ENCODE measurements around the gene EPHA1.
"Not testable (repeated sequence)": the region's sequence is repeated elsewhere in the genome, so short reads cannot be mapped to it uniquely, and the experiment has no call there.

Gene EPHA1

DNA sequence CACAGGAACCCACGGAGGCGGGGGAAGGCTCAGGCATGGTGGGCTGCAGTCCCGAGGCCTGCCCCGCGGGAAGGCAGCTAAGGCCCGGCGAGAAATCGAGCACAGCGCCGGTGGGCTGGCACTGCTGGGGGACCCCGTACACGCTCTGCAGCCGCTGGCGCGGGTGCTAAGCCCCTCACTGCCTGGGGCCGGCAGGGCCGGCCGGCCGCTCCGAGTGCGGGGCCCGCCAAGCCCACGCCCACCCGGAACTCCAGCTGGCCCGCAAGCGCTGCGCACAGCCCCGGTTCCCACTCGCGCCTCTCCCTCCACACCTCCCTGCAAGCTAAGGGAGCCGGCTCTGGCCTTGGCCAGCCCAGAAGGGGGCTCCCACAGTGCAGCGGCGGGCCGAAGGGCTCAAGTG, 15.8 kb upstream of the EPHA1 start:
- not testable (repeated sequence) for H3K27ac Mint-ChIP-seq (ENCODE audit: low read depth)

DNA sequence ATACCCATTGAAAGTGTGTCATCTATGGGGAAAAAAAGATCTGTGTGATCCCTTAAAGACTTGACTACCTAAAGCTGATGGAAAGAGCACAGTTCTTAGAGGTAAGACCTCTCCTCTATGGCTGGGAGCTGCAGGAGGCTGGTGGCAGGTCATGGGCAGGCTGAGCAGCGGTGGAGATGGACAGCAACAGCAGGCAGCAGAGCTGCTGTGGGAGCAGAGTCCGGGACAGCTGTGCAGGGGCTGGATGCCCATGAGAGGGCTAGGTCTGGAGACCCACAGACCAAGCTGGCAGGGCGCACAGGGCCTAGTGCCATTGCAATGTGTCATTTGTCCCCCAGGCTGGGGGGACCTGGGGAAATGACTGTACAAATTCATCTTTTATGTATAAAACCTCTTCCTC, 13.4 kb upstream of the EPHA1 start:
- H3K27me3 Mint-ChIP-seq: no peaks in the 10 kb centered on the region
- DNase-seq (ENCODE audit: low spot score in 2 of 2) (no peak), ATAC-seq (replicated peaks; ENCODE audit: extremely low read depth, poor library complexity, severe bottlenecking) (no peak)
- no peaks in the 10 kb centered on the region for H3K4me1 Mint-ChIP-seq
- no peaks in the 10 kb centered on the region for H3K9me3 Mint-ChIP-seq
- no peak overlapping the region for H3K27ac Mint-ChIP-seq (ENCODE audit: low read depth)
- H3K4me3 Mint-ChIP-seq: no peak overlapping the region
- peaks cover 2% of the 10 kb centered on the region for H3K36me3 Mint-ChIP-seq (ENCODE audit: insufficient read depth)

More for the DNA sequence above, 15.8 kb upstream of the EPHA1 start:
- not testable (repeated sequence) for H3K4me1 Mint-ChIP-seq; H3K4me3 Mint-ChIP-seq; ATAC-seq (replicated peaks; ENCODE audit: extremely low read depth, poor library complexity, severe bottlenecking); H3K36me3 Mint-ChIP-seq (ENCODE audit: insufficient read depth); H3K9me3 Mint-ChIP-seq; DNase-seq (ENCODE audit: low spot score in 2 of 2); H3K27me3 Mint-ChIP-seq

DNA sequence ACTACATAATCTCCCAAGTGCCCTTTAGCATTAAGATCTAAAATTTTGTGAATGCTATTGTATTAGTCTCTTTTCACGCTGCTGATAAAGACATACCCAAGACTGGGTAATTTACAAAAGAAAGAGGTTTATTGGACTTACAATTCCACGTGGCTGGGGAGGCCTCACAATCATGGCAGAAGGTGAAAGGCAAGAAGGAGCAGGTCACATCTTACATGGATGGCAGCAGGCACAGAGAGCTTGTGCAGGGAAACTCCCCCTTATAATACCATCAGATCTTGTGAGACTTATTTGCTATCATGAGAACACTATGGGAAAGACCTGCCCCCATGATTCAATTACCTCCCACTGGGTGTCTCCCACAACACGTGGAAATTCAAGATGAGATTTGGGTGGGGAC, 12.0 kb upstream of the EPHA1 start:
- not testable (repeated sequence) for H3K4me3 Mint-ChIP-seq; H3K9me3 Mint-ChIP-seq; ATAC-seq (replicated peaks; ENCODE audit: extremely low read depth, poor library complexity, severe bottlenecking); H3K27me3 Mint-ChIP-seq; H3K27ac Mint-ChIP-seq (ENCODE audit: low read depth); H3K36me3 Mint-ChIP-seq (ENCODE audit: insufficient read depth); H3K4me1 Mint-ChIP-seq; DNase-seq (ENCODE audit: low spot score in 2 of 2)

DNA sequence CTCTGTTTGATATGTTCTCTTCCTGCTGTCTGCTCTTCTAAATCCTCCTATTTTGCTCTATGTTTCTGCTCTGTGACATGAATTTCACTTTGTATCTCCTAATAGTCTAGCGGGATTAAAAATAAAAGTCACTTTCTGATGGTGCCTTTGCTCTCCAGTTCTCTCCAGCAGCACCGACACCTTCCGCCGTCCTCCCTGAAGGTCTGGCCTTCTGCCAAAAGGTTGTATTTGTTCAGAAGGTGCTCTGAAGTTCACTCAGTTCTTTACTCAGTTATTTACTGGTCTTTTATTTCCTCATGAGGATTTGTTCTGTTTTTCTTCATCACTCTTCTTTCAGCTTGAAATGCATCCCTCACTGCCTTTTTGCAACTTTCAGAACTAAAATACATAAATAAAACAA, 11.2 kb upstream of the EPHA1 start:
- H3K4me3 Mint-ChIP-seq: no peak overlapping the region
- H3K27me3 Mint-ChIP-seq: peaks cover 14% of the 10 kb centered on the region
- DNase-seq (ENCODE audit: low spot score in 2 of 2) (no peak), ATAC-seq (replicated peaks; ENCODE audit: extremely low read depth, poor library complexity, severe bottlenecking) (no peak)
- no peak overlapping the region for H3K27ac Mint-ChIP-seq (ENCODE audit: low read depth)
- no peaks in the 10 kb centered on the region for H3K4me1 Mint-ChIP-seq
- peaks cover 2% of the 10 kb centered on the region for H3K36me3 Mint-ChIP-seq (ENCODE audit: insufficient read depth)
- H3K9me3 Mint-ChIP-seq: no peaks in the 10 kb centered on the region

DNA sequence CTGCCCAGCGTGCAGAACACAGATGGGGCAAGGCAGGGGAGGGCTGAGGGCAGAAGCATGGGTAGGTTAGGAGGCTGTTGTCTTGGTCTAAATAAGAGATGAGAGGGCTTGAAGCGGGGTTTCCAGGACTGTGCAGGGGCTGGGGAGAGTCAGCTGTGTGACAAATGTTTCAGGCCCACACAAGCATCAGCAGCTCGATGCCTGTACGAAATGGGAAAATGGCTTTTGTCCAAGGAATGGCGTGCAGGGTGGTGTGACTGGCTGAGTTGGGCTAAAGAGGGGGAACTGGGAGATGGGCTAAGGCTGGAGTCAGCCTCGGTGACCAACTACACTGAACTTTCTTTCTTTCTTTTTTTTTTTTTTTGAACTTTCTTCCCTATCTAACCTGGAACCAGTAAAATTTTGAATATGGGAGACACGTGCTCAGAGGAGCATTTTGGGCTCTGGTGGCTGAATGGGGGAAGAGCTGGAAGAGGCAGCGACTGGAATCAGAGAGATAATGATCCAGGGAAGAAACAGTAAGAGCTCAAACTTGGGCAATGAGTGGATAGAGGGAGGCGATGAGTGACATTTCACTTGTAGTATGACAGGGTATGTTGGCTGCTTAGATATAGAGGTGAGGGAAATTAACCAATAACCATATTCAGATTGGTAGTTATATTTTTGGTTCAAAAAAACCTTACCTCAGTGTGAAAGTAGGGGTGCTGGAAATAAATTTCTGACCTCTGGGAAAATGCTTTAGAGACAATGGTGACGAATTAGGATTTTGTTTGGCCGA, 10.2 kb upstream of the EPHA1 start:
- no peaks in the 10 kb centered on the region for H3K4me1 Mint-ChIP-seq
- peaks cover 19% of the 10 kb centered on the region for H3K27me3 Mint-ChIP-seq
- no peaks in the 10 kb centered on the region for H3K9me3 Mint-ChIP-seq
- H3K4me3 Mint-ChIP-seq: no peak overlapping the region
- peaks cover 2% of the 10 kb centered on the region for H3K36me3 Mint-ChIP-seq (ENCODE audit: insufficient read depth)
- DNase-seq (ENCODE audit: low spot score in 2 of 2): no peak
- no peak for ATAC-seq (replicated peaks; ENCODE audit: extremely low read depth, poor library complexity, severe bottlenecking)
- H3K27ac Mint-ChIP-seq (ENCODE audit: low read depth): no peak overlapping the region

DNA sequence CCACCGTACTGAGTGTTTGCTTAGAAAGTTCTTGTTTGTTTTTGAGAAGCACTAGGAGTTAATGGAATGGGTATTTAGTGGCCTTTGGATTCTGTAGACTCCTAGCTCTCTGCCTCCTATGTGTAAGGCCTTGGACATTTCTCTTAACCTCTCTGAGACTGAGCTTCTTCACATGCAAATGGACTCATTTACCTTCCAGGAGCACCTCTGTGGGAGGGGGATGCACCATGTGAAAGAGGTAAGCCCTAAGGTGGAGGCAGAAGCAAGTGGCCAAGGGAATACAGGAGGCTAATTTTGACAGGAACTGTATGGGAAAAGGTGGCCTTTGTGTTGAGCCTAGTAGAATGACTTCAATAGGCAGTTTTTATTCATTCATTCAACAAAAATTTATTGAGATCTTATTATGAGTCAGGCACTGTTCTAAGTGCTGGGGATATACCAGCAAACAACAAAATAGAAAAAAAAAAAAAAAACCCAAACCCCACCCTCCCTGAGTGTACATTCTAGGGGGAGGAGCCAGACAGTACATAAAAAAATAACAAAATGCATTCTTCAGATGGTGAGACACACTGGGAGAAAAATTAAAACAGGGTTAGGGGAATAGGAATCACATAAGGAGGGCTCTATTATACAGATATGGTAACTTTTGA, 9.2 kb upstream of the EPHA1 start:
- Mint-ChIP-seq H3K9me3 (no peaks in the 10 kb centered on the region), H3K36me3 (ENCODE audit: insufficient read depth) (peaks cover 2% of the 10 kb centered on the region), H3K4me3 (no peak overlapping the region), H3K27me3 (peaks cover 19% of the 10 kb centered on the region), H3K4me1 (no peaks in the 10 kb centered on the region), H3K27ac (ENCODE audit: low read depth) (no peak overlapping the region)
- DNase-seq (ENCODE audit: low spot score in 2 of 2) (no peak), ATAC-seq (replicated peaks; ENCODE audit: extremely low read depth, poor library complexity, severe bottlenecking) (no peak)

DNA sequence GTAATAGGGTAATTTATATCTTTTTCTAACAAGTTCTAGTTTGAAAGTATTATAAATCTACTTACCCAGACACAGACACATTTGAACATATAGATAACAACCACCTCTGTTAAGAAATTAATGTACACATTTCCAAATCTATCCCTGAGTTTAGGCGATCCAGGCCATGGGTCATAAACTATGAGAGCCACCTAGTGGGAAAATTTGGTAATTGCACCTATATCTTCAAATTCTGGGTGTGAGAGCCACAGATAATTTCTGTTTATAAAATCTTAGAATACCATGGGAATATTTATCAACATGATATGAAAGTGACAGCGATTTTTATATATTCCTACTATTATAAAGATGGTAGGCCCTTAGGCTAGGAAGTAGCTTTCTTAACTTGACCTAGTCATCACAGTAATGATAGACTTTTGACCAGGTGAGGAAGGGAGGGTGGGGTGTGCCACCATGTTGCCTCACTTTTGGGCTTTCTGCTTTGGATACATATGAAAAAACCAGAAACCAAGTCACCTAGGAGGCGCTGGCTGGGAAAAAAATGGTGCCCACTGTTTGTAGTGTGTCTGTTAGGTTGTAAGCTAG, 8.0 kb upstream of the EPHA1 start:
- DNase-seq (ENCODE audit: low spot score in 2 of 2): no peak
- peaks cover 2% of the 10 kb centered on the region for H3K36me3 Mint-ChIP-seq (ENCODE audit: insufficient read depth)
- H3K27ac Mint-ChIP-seq (ENCODE audit: low read depth): no peak overlapping the region
- H3K27me3 Mint-ChIP-seq: peaks cover 29% of the 10 kb centered on the region
- H3K9me3 Mint-ChIP-seq: no peaks in the 10 kb centered on the region
- no peak overlapping the region for H3K4me3 Mint-ChIP-seq
- no peak for ATAC-seq (replicated peaks; ENCODE audit: extremely low read depth, poor library complexity, severe bottlenecking)
- no peaks in the 10 kb centered on the region for H3K4me1 Mint-ChIP-seq

DNA sequence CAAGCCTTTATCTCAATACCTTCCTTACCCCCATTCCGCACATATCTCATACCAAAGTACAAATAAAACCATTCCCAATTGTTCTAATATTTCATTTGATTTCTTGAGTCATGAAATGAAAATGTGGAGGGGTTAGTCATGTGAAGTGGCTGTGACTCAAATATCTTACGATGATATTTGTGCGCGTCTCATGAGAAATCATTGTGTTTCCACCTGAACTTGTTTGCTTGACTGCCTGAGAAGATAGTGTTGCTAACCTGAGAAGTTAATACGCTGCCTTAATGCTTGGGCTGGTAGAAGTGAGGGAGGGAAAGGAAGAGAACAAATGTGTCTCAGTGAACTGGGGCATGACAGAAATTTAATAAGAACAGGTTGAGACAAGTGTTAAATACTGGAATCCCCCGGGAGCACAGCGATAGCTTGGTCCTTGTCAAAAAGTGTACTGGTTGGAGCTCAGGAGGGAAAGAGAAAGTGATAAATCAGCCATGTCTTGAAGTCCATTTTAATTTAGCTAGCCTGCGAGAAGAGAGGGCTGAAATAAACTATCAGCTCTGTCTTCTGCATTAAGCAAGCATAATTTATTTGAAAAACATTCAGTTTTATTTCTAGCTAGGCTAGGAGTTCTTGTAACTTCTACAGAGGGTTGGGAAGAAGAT, 7.2 kb upstream of the EPHA1 start:
- no peaks in the 10 kb centered on the region for H3K4me1 Mint-ChIP-seq
- peaks cover 37% of the 10 kb centered on the region for H3K27me3 Mint-ChIP-seq
- H3K4me3 Mint-ChIP-seq: no peak overlapping the region
- DNase-seq (ENCODE audit: low spot score in 2 of 2) (no peak), ATAC-seq (replicated peaks; ENCODE audit: extremely low read depth, poor library complexity, severe bottlenecking) (no peak)
- no peaks in the 10 kb centered on the region for H3K9me3 Mint-ChIP-seq
- no peak overlapping the region for H3K27ac Mint-ChIP-seq (ENCODE audit: low read depth)
- H3K36me3 Mint-ChIP-seq (ENCODE audit: insufficient read depth): peaks cover 2% of the 10 kb centered on the region

DNA sequence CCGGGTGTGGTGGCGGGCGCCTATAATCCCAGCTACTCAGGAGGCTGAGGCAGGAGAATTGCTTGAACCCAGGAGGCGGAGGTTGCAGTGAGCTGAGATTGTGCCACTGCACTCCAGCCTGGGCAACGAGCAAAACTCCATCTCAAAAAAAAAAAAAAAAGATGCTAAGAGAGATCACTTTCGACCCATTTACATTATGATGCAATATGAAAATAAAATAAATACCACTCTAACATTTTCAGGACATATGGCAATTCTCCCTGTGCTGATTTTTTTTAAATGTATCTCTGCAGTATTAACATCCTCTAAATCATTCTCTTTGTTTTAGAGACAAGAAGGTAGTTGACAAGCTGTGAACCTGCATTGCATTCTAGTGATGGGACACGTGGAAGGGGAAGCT, 6.6 kb upstream of the EPHA1 start:
- H3K9me3 Mint-ChIP-seq; H3K4me3 Mint-ChIP-seq; DNase-seq (ENCODE audit: low spot score in 2 of 2); H3K4me1 Mint-ChIP-seq; ATAC-seq (replicated peaks; ENCODE audit: extremely low read depth, poor library complexity, severe bottlenecking); H3K27ac Mint-ChIP-seq (ENCODE audit: low read depth); H3K36me3 Mint-ChIP-seq (ENCODE audit: insufficient read depth): not testable (repeated sequence)
- peaks cover 42% of the 10 kb centered on the region for H3K27me3 Mint-ChIP-seq

DNA sequence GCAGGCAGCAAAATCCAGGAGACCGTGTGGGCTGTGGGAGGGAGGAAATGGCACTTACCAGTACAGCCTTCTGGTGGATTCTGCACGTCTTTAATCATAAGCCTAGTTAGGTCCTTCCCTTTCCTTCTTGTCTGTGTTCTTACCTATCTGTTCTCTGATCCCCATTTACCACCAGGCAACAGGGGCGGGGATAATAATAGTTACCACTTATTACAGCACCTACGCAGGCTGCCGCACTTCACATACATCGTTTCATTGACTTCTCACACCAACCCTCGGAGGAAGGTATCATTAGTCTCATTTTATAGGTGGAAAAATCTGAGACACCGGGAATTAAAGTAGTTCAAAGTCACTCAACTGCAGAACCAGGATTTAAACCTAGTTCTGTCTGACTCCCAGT, 4.5 kb upstream of the EPHA1 start:
- no peaks in the 10 kb centered on the region for H3K9me3 Mint-ChIP-seq
- H3K4me1 Mint-ChIP-seq: peaks cover 24% of the 10 kb centered on the region
- DNase-seq (ENCODE audit: low spot score in 2 of 2) (no peak), ATAC-seq (replicated peaks; ENCODE audit: extremely low read depth, poor library complexity, severe bottlenecking) (no peak)
- H3K4me3 Mint-ChIP-seq: no peak overlapping the region
- no peak overlapping the region for H3K27ac Mint-ChIP-seq (ENCODE audit: low read depth)
- H3K27me3 Mint-ChIP-seq: peaks cover 58% of the 10 kb centered on the region
- peaks cover 2% of the 10 kb centered on the region for H3K36me3 Mint-ChIP-seq (ENCODE audit: insufficient read depth)

DNA sequence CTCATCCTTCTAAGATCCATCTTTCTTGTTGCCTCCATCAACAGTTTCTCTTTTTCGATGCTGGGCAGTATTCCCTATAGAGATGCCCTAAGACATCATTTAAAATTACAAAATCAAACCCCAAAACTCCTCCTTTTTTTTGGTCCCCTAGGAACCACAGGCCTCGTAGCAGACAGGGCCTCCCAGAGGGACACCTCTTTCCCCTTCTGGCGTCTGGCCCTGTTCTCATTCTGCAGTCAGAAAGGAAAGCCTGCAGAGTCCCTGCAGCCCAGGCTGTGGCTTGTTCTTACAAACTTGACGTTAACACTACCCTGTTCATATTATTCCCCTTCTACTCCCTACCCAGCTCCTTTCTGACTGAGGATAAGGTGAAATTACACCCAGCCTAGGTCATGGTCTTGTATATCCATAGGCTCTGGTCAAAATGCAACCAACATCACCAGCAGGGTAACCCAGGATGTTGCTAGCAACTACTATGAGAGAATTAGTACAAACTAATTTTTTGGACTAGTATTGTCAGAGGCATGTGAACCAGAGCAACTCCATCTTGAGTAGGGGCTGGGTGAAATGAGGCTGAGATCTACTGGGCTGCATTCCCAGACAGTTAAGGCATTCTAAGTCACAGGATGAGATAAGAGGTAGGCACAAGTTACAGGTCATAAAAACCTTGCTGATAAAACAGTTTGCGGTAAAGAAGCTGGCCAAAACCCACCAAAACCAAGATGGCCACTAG, 3.5 kb upstream of the EPHA1 start:
- no peak for DNase-seq (ENCODE audit: low spot score in 2 of 2)

DNA sequence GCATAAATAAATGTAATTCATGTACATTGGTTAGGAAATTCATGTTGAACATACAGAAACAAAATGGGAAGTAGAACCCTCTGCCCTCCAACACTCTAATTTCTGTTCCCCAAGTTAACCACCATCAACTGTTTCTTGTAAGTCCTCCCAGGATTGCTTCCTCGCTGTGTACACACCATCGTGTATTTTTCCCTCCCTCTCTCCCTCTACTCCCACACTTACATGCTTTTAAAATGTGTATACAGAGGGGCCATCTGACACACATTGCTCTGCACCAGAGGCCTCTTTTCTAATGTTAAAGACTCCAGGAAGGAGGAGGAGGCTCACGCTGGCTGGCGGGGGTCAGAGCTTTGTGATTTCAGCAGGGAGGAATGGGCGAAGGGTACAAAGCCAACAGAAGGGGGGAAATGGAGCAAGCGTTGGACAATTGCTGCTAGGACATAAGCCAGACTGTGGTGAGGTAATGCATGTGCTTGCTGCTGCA, 1.9 kb upstream of the EPHA1 start:
- Mint-ChIP-seq H3K9me3 (no peaks in the 10 kb centered on the region), H3K27me3 (peaks cover 61% of the 10 kb centered on the region), H3K4me1 (peaks cover 44% of the 10 kb centered on the region), H3K36me3 (ENCODE audit: insufficient read depth) (peaks cover 9% of the 10 kb centered on the region), H3K4me3 (no peak overlapping the region), H3K27ac (ENCODE audit: low read depth) (no peak overlapping the region)
- ATAC-seq (replicated peaks; ENCODE audit: extremely low read depth, poor library complexity, severe bottlenecking) (no peak), DNase-seq (ENCODE audit: low spot score in 2 of 2) (no peak)

More for the DNA sequence above, 3.5 kb upstream of the EPHA1 start:
- Mint-ChIP-seq H3K27me3 (peaks cover 66% of the 10 kb centered on the region), H3K36me3 (ENCODE audit: insufficient read depth) (peaks cover 7% of the 10 kb centered on the region), H3K4me1 (peaks cover 33% of the 10 kb centered on the region), H3K9me3 (no peaks in the 10 kb centered on the region), H3K4me3 (no peak overlapping the region), H3K27ac (ENCODE audit: low read depth) (no peak overlapping the region)
- ATAC-seq (replicated peaks; ENCODE audit: extremely low read depth, poor library complexity, severe bottlenecking): no peak
